Kidney capillary endothelial cell (primary cell): ENCODE data around the gene NDOR1.
"Not testable (repeated sequence)": the region's sequence is repeated elsewhere in the genome, so short reads cannot be mapped to it uniquely, and the experiment has no call there.

Experiments used
- DNase-seq: peaks from one replicate; pipeline ENCODE4 v3.0.0-alpha.2; 2018; ENCODE audit warnings: low spot score

NDOR1 gene

DNA sequence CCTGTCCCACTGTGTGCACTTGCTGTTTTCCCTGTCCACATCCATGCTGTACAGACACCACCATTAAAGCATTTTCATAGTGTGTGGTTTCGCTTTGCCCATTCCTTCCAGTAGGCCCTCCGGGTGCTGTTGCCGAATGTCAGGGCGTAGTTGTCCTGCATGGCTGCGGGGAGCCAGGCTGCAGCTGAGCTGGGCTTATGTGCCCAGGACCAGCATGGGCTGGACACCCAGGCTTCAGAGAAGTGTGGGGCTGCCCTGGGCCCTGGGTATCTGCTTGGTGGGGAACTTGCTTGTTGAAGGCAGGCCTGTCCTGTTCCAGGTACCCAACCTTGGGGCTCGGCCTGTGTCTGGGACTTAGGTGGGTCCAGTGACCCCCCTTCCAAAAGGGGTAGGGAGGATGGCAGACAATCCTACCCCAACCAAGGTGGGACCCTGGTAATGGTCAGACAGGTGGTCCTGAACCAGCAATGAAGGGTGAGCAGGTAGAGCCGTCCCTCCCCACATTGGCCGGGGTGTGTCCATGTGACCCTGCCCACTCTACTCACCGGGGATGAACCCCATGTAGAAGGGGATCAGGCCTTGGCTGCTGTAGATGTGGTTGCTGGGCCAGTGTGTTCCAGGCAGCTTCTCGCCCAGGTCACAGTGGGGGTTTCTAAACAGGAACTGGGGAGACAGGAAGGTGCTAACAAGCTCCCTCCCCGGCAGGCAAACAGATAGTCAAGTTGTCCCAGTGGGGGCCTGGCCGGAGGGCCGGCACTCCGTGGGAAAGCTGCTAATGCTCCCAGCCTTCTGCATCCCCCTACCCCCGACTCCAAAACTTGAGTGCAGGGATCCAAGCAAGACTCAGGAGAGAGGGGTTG lies 38.4 kb downstream of the NDOR1 start:
- no peak for DNase-seq

GRCh38 chr9:137244486-137245449 lies 39.3 kb downstream of the NDOR1 start:
- DNase-seq, result no peak

DNA sequence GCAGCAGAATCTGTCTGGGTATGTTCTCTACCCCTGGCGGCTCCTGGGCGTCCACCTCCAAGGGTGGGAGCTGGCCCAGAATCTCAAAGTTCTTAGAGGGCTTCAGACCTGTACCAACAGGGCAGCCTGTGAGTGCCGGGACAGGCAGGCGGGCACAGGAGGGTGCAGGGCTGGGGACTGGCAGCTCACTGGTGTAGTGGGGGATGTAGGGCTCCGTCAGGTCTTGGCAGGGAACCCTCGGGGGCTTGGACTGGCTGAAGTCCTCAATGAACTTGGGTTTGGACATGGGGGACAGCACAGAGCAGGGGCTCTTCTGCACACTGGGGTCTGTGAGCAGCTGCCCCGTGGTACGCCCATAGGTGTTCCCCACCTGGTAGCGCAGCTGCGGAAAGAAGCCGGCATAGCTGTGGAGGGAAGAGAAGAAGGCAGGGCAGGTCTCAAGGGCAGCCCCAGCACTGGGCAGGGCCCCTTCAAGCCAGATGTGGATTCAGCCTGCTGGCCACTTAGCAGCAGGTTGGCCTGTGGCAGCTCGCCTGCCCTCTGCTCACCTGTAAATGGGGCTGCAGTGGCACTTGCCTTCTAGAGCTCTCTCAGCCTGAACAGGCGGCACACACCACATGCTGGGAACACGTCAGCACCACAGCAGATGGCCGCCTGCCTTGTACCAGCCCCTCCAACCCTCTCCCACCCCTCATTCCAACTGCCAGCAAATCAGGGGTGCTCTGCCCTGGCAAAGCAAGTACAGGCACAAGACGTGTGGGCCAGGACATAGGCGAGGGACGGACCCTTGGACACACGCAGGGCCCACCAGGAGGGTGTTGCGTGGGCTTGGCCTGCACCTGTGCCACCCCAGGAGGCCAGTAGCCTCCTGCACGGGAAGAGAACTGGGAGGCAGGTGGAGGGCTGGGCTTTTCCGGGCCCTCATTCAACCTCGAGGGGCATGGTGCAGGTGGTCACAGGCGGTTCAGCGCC lies 40.2 kb downstream of the NDOR1 start:
- no peak for DNase-seq

DNA sequence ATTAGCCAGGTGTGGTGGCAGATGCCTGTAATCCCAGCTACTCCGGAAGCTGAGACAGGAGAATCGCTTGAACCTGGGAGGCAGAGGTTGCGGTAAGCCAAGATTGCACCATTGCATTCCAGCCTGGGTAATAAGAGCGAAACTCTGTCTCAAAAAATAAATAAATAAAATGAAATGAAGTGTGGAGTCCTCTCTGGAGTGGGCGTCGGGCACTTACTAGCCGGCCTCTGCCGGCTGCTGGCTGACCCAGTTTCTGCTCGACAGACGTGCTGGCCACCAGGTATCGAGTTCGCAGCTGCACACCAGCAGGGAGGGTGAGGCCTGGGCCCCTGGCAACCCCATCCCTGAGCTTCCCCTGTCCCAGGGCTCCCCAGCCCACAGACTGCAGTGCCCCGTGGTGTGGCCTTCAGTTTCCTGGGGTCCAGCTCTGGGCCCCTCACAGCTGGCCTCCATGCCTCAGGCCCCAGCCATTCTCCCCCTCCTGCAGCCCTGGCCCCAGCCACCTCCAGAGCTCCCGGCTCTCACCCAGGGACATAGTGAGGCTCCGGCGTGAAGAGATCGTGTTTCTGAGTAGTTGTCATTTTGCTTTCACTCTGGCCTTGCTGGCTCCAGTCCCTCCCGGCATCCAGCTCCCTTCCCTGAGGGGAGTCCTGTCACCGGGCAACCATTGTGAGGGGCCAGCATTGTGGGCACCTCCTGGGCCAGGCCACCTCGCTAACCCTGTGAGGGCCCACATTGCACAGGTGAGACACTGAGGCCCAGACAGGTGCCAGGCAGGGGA lies 41.8 kb downstream of the NDOR1 start:
- DNase-seq, result no peak

DNA sequence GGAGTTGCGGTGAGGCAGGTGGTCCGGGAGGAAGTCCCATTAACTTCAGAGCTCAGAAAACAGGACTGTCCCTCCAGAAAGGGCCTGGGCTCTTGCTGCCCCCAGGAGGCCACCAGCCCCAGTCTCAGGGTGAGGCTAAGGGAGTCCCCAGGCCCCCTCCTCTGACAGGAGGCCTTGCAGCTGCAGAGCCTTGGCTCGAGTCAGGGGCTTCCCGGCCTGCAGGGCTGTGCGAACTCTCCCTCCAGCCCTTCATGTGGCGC lies 42.3 kb downstream of the NDOR1 start:
- no peak for DNase-seq

DNA sequence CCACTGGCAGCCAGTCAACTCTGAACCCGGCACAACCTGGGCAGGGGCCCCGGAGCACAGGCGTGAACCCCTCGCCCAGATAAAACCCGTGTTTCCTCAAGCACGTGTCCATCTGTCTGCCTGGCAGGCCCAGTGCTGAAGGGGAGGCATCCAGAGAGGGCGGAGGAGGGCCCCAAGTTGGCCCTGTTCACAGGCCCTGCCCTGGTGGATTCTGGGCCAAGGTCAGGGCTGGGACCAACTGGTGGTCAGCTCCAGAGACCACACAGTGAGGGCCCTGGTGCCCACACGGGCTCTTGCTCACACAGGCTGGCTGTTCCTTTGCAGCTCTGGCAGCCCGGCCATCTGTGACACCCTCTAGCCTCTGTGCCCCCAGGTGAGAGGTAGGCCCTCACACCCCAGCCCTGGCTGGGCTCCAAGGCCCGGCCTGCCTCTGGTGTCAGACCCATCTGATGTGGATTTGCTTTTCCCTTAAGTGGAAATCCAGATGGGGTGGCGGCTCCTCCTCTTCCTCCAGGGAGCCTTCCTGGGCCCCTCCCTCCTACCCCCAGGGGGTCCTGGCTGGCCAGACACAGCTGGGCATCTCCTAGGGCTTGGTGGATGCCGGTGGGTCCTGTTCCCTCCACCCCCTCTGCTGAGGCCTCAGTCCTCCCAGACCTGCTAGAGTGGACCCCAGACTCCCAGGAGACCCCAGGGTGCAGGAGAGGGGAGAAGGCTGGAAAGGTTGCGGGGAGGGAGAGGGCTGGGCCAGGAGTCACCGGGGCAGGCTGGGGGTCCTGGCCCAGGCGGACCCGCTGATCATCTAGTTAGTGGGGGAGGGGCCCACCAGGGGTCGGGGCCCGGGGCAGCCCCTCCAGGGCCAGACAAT lies 45.1 kb downstream of the NDOR1 start:
- no peak for DNase-seq

- no peak for DNase-seq
Observed at GRCh38 chr9:137251194-137251461, 45.6 kb downstream of the NDOR1 start, which contains the start of gene STPG3. STPG3 (plus strand) TSS chr9:137251286; CDS start chr9:137251287, 1 bp downstream.

GRCh38 chr9:137251490-137252268 lies 46.2 kb downstream of the NDOR1 start:
- DNase-seq, result no peak

DNA sequence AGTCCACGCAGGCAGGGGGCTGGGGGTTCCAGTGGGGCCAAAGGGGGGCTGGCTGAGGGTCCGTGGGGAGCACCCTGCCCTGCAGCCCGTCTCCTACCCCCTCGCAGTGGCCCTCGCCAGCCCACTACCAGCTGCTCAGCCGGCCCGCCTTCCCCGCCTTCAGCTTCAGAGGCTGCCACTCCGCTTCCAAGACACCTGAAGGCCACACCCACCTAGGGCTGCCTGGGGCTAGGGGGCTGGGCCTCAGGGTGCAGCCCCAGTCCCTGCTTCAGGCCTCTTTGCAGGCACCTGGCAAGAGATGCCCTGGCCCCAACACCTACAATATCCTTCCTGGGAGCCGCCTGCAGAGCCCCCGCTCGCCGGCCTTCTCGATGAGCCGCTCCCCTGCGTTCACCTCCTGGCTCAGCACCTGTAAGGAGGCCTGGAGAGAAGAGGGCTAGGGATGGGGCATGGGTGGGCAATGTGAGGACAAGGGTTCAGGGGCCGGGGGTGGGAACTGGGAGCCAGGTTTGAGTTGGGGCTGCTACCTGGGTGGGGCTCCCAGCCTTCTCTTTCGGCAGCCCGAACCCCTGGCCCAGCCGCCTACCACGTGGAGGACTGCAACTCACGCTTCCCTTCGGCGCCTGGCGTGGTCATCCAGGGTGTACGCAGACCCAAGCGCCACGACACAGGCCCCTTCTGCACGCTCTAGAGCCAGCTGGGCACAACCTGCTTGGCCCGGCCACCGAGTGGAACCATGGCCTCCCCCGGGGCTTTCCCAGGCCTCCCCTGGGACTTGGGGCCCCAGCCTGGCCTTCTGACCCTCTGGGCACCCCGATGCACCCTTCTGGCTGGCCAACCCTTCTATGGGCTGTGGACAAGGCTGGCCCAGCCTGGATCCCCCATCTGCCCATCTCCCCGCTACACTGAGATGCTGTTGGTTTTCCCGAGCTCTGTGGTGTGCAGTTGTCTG lies 47.3 kb downstream of the NDOR1 start:
- DNase-seq, result no peak

DNA sequence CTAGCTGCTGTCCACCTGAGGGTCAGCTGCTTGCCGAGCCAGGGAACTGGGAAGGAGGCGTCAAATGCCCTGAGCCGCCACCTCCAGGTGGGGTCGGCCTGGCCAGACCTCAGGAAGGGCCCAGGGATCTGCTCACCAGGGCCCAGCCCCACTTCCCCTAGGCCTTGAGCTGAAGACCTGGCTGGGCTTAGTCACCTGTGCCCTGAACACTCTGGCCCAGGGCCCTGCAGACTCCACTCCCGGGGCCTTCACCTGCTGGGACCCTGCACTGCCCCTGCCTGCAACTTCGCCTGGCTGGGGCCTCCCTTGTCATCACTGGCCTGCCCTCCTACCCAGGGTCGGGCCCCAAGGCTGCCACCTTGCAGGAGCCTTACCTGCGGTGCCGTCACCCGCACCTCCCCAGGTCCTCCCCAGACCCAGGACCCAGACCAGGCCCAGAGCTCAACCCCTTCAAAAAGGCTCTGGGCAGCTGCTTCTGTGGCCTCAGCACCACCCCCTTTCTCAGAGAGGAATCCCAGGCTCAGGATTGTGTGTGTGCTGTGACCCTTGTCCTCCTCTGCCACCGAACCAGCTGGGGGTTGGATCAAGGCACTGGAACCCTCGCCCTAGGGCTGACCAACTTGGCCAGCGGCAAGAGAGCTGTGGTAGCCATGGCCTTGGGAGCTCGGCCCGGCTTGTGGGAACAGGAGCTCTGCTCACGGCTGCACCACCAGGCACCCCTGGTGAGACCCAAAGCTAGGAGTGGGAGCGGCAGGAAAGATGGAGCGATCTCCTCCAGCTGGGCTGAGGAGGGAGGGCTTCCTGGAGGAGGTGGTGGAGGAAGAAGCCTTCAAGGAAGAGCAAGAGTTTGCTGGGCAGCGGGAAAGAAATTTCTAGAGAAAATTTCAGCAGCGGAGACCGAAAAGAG lies 48.5 kb downstream of the NDOR1 start:
- DNase-seq, result no peak

GRCh38 chr9:137254624-137255447 lies 49.3 kb downstream of the NDOR1 start, which contains the start of gene NELFB:
NELFB (plus strand) TSS chr9:137255327.
- DNase-seq, result peak; percentile 80

- no peak for DNase-seq
Observed at GRCh38 chr9:137255448-137256114, 50.1 kb downstream of the NDOR1 start.

DNA sequence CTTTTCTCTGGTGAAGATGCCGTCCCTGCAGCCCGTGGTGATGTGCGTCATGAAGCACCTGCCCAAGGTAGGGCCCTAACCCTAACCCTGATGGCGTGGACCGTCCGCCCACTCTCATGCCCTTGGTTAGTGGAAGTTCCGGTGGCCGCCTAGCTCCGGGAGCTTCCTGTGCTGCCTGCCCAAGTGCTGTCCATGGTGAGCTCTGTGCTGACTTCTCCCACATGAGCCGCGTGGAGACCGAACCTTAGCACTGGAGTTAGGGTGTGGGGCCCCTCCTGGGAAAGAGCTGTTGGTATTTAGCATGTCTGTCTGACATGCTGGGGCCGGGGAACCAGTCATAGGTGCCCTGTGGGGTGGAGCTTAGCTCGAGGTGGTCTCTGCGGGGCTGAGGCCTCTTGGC lies 50.9 kb downstream of the NDOR1 start:
- DNase-seq, result no peak

GRCh38 chr9:137256856-137257255 lies 51.4 kb downstream of the NDOR1 start:
- DNase-seq, result no peak

GRCh38 chr9:137262173-137262908 lies 56.8 kb downstream of the NDOR1 start:
- DNase-seq, result not testable (repeated sequence)
